Fibroblast of lung (primary cell): ENCODE data around the gene RAB8B.

Source experiments
- CTCF ChIP-seq, 2 donors: IDR thresholded peaks in 1 of 2; conservative IDR thresholded peaks in 1 of 2; 1 replicate in 1 of 2; 2 replicates in 1 of 2; pipeline ENCODE4 v1.5.1; 2011 to 2012; ENCODE audit warnings: low read length in 2 of 2, control low read depth in 1 of 2, inconsistent platforms in 1 of 2, low read depth in 1 of 2, mild to moderate bottlenecking in 1 of 2
- EZH2 ChIP-seq: IDR thresholded peaks from 2 replicates; pipeline ENCODE4 v1.5.1; 2012; ENCODE audit warnings: low read length, control low read depth, mild to moderate bottlenecking; ENCODE audit errors: missing control alignments

DNA sequence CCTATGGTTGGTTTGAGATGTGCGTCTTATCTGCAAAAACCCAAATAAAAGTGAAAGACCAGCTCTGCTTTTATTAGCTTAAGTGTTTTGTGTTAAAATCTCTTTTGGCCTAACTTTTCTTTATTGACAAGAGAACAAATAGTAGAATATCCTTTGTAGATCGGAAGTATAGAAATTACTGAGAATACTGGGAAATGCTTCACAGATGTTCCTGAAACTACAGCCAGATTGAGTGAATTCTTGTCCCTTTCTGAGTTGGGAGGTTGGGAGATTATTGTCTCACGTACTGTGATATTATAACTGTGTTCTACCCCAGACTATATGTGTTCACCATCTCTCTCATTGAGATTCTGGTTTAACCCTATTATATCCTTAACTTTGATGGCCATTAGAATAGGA is 21.7 kb downstream of the RAB8B start:
- TF ChIP-seq EZH2 (no peak), CTCF (conservative IDR thresholded peaks at IDR 0.05 in 1 of 2, IDR thresholded peaks at IDR 0.05 in 1 of 2; ENCODE audit: low read depth in 1 of 2, low read length in 2 of 2) (no peak)
